ENCODE data around the gene ONECUT1. TPM values are rescaled to one million over a fixed set of nuclear protein-coding genes. Genes with fewer than 3 reads are reported as not detected.

ONECUT1 gene
- total and polyA plus RNA-seq, 2 donors from 2014 or later, result not detected

DNA sequence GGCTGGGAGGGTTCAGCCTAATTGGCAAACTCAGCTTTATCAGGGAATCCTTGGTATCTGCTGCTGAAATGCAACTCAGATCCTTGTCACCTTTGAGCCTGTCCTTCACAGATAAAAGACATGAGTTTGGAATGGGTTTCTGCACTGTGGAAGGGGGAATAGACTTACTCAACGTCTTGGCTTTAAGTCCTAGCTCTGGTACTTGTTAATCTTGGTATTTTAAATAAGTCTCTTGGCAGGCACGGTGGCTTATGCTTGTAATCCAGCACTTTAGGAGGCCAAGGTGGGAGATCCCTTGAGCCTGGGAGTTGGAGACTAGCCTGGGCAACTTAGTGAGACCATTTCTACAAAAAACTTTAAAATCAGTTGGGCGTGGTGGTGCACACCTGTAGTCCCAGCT is 55.8 kb downstream of the ONECUT1 start:
- DNase-seq (no peak), FAIRE-seq (no peak)
- TF ChIP-seq, protein P1, sequence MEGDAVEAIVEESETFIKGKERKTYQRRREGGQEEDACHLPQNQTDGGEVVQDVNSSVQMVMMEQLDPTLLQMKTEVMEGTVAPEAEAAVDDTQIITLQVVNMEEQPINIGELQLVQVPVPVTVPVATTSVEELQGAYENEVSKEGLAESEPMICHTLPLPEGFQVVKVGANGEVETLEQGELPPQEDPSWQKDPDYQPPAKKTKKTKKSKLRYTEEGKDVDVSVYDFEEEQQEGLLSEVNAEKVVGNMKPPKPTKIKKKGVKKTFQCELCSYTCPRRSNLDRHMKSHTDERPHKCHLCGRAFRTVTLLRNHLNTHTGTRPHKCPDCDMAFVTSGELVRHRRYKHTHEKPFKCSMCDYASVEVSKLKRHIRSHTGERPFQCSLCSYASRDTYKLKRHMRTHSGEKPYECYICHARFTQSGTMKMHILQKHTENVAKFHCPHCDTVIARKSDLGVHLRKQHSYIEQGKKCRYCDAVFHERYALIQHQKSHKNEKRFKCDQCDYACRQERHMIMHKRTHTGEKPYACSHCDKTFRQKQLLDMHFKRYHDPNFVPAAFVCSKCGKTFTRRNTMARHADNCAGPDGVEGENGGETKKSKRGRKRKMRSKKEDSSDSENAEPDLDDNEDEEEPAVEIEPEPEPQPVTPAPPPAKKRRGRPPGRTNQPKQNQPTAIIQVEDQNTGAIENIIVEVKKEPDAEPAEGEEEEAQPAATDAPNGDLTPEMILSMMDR (IDR thresholded peaks at IDR 0.05; ENCODE audit: borderline replicate concordance, extremely low read depth, insufficient read depth), result no peak
- Histone ChIP-seq H3K4me3 (ENCODE audit: low read length in 3 of 3) (no peak overlapping the region), H3K9ac (ENCODE audit: low read length in 3 of 3) (no peak overlapping the region), H3K27me3 (ENCODE audit: control insufficient read depth, insufficient read depth, low read length) (no peaks in the 10 kb centered on the region), H3K27ac (ENCODE audit: low read depth in 2 of 2, low read length in 2 of 2) (no peak overlapping the region), H3K4me1 (ENCODE audit: control insufficient read depth in 2 of 3, insufficient read depth in 2 of 3, low read depth in 1 of 3, low read length in 3 of 3) (peaks cover 0 to 2% (median 0%) of the 10 kb centered on the region in 3 donors), H3K9me3 (ENCODE audit: control insufficient read depth in 2 of 3, insufficient read depth in 1 of 3, low read length in 3 of 3) (no peaks in the 10 kb centered on the region), H3K36me3 (ENCODE audit: control insufficient read depth in 2 of 3, insufficient read depth in 3 of 3, low read length in 3 of 3) (no peaks in the 10 kb centered on the region)
- intact Hi-C loops (cut with DNase I), result no loop called here

DNA sequence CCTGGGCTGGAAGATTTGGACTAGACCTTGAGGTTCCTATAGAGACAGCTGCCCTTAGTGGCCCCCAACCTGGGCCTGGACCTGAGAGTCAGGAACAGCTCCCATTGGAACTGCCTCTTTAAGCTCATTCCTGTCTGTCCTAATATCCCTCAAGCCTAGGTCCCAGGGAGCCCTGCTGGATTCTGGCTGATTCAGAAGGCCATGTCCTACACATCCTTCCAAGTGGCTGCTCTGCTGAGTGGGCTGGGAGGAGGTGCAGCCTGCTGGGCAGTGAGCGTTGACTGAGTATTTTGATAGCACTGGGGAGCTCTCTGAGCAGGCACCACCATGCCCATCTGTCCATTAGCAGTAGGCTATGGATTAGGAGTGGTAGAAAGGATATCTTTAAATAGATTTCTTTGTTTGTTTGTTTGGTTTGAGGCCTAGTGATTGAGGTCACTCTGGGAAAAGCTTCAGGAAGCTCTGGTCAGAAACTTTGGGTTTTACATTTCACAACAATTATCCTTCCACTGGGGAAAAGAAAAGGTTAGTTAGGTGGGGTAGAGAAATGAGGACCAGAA is 56.4 kb downstream of the ONECUT1 start:
- Histone ChIP-seq H3K36me3 (ENCODE audit: control insufficient read depth in 2 of 3, insufficient read depth in 3 of 3, low read length in 3 of 3) (no peaks in the 10 kb centered on the region), H3K4me3 (ENCODE audit: low read length in 3 of 3) (no peak overlapping the region), H3K27me3 (ENCODE audit: control insufficient read depth, insufficient read depth, low read length) (no peaks in the 10 kb centered on the region), H3K9ac (ENCODE audit: low read length in 3 of 3) (no peak overlapping the region), H3K27ac (ENCODE audit: low read depth in 2 of 2, low read length in 2 of 2) (no peak overlapping the region), H3K9me3 (ENCODE audit: control insufficient read depth in 2 of 3, insufficient read depth in 1 of 3, low read length in 3 of 3) (no peaks in the 10 kb centered on the region), H3K4me1 (ENCODE audit: control insufficient read depth in 2 of 3, insufficient read depth in 2 of 3, low read depth in 1 of 3, low read length in 3 of 3) (peaks cover 0 to 2% (median 0%) of the 10 kb centered on the region in 3 donors)
- FAIRE-seq, result no peak
- DNase-seq, result no peak
- intact Hi-C loops (cut with DNase I), result no loop called here
- TF ChIP-seq, protein P1 (IDR thresholded peaks at IDR 0.05; ENCODE audit: borderline replicate concordance, extremely low read depth, insufficient read depth), result no peak

DNA sequence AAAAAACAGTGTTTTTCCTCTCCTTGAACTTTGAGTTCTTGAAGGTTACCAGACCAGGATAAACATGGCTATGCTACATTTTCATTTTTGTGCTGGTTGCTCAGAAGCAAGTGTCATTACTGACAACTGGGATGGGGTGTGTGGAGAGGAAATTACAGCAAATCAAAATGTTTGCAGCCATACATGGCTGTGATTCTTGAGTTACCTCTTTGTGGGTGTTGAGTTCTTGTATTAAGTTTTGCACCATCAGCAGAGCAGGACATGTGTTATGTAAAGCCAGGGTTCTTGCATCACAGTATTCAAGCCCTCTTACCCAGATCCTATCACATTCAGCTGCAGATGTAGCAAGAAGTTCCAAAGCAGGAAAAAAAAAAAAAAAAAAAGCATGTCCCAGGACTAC is 57.0 kb downstream of the ONECUT1 start:
- H3K27ac ChIP-seq (ENCODE audit: low read depth in 2 of 2, low read length in 2 of 2), result no peak overlapping the region
- TF ChIP-seq, protein P1 (IDR thresholded peaks at IDR 0.05; ENCODE audit: borderline replicate concordance, extremely low read depth, insufficient read depth), result no peak
- H3K9me3 ChIP-seq (ENCODE audit: control insufficient read depth in 2 of 3, insufficient read depth in 1 of 3, low read length in 3 of 3), result no peaks in the 10 kb centered on the region
- H3K9ac ChIP-seq (ENCODE audit: low read length in 3 of 3), result no peak overlapping the region
- no peaks in the 10 kb centered on the region for H3K36me3 ChIP-seq (ENCODE audit: control insufficient read depth in 2 of 3, insufficient read depth in 3 of 3, low read length in 3 of 3)
- intact Hi-C loops (cut with DNase I), result no loop called here
- H3K27me3 ChIP-seq (ENCODE audit: control insufficient read depth, insufficient read depth, low read length), result no peaks in the 10 kb centered on the region
- peaks cover 0 to 2% (median 0%) of the 10 kb centered on the region in 3 donors for H3K4me1 ChIP-seq (ENCODE audit: control insufficient read depth in 2 of 3, insufficient read depth in 2 of 3, low read depth in 1 of 3, low read length in 3 of 3)
- DNase-seq, result no peak
- H3K4me3 ChIP-seq (ENCODE audit: low read length in 3 of 3), result no peak overlapping the region
- FAIRE-seq, result no peak

DNA sequence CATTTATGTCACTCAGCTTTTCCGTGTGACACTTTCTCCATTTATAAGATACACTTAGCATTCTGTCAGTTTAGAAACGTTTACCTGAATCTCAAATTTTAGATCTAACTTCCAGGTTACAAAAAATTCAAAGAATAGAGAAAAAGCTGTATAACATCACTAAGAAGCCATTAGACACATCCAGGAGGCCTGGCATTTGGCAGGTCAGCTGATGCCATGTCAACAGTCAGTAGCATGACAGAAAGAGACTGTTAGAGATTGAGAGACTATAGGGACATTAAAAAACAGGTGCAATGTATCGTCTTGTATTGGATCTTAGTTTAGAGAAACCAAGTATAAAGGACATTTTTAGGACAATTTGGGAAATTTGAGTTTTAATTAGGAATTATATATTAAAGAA is 57.6 kb downstream of the ONECUT1 start:
- peaks cover 0 to 2% (median 0%) of the 10 kb centered on the region in 3 donors for H3K4me1 ChIP-seq (ENCODE audit: control insufficient read depth in 2 of 3, insufficient read depth in 2 of 3, low read depth in 1 of 3, low read length in 3 of 3)
- no peaks in the 10 kb centered on the region for H3K9me3 ChIP-seq (ENCODE audit: control insufficient read depth in 2 of 3, insufficient read depth in 1 of 3, low read length in 3 of 3)
- no peak overlapping the region for H3K4me3 ChIP-seq (ENCODE audit: low read length in 3 of 3)
- intact Hi-C loops (cut with DNase I), result no loop called here
- TF ChIP-seq, protein P1 (IDR thresholded peaks at IDR 0.05; ENCODE audit: borderline replicate concordance, extremely low read depth, insufficient read depth), result no peak
- DNase-seq (no peak), FAIRE-seq (no peak)
- no peak overlapping the region for H3K27ac ChIP-seq (ENCODE audit: low read depth in 2 of 2, low read length in 2 of 2)
- no peaks in the 10 kb centered on the region for H3K36me3 ChIP-seq (ENCODE audit: control insufficient read depth in 2 of 3, insufficient read depth in 3 of 3, low read length in 3 of 3)
- no peak overlapping the region for H3K9ac ChIP-seq (ENCODE audit: low read length in 3 of 3)
- H3K27me3 ChIP-seq (ENCODE audit: control insufficient read depth, insufficient read depth, low read length), result no peaks in the 10 kb centered on the region

All from kidney (tissue), 14 donors.